Fibroblast of lung (primary cell): Measurements from ENCODE around the gene BNIP3.

Experiments used
- CTCF ChIP-seq, 2 donors: IDR thresholded peaks in 1 of 2; conservative IDR thresholded peaks in 1 of 2; 1 replicate in 1 of 2; 2 replicates in 1 of 2; pipeline ENCODE4 v1.5.1; 2011 to 2012; ENCODE audit warnings: low read length in 2 of 2, control low read depth in 1 of 2, inconsistent platforms in 1 of 2, low read depth in 1 of 2, mild to moderate bottlenecking in 1 of 2
- EZH2 ChIP-seq: IDR thresholded peaks from 2 replicates; pipeline ENCODE4 v1.5.1; 2012; ENCODE audit warnings: low read length, control low read depth, mild to moderate bottlenecking; ENCODE audit errors: missing control alignments

DNA sequence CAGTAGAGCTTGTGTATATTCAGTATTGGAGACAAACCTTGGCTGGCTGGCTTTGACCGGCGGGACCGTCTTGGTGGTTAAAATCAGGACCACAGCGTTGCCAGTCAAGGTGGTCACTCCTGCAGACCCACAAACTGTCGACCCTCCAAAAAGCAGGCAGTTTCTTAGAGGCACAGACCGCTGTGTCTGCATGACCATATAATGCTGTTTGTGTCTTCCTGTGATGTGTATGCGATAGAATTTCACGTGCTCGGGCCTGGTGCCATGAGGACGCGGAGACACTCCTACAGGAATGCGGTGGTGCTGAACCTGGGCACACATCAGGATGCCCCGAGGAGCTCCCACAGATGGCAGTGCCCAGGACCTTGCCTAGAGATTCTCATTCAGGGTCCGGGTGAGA lies 34.8 kb downstream of the BNIP3 start:
- TF ChIP-seq CTCF (conservative IDR thresholded peaks at IDR 0.05 in 1 of 2, IDR thresholded peaks at IDR 0.05 in 1 of 2; ENCODE audit: low read depth in 1 of 2, low read length in 2 of 2): no peak
- TF ChIP-seq EZH2: no peak
